Ovary (tissue), 9 donors: ENCODE data around the gene GCC2. TPM values are rescaled to one million over a fixed set of nuclear protein-coding genes. Genes with fewer than 3 reads are reported as not detected.
"Not testable (repeated sequence)": the region's sequence is repeated elsewhere in the genome, so short reads cannot be mapped to it uniquely, and the experiment has no call there.

Experiments
- DNase-seq, 5 donors: peaks; one replicate each; pipeline ENCODE4 v3.0.0-alpha.2; 2019 to 2020
- H3K27ac ChIP-seq, 2 donors: fragments of 200-600 bp; one replicate each; pipeline versions ENCODE4 v1.5.1 to v1.8.0; 2019 to 2022
- H3K27me3 ChIP-seq: fragments of 200-600 bp; one replicate; pipeline ENCODE4 v1.8.0; 2022
- H3K36me3 ChIP-seq: fragments of 200-600 bp; sonication (generic); one replicate; pipeline ENCODE4 v1.5.1; 2019
- H3K4me1 ChIP-seq: one replicate; pipeline ENCODE4 v1.8.1; 2013; ENCODE audit warnings: mild to moderate bottlenecking, moderate library complexity; ENCODE audit not compliant: insufficient read depth
- H3K4me3 ChIP-seq: fragments of 200-600 bp; sonication (generic); one replicate; pipeline ENCODE4 v1.5.1; 2017
- H3K9me3 ChIP-seq, 2 donors: fragments of 200-600 bp in 1 of 2; sonication (generic) in 1 of 2; one replicate each; pipeline versions ENCODE4 v1.5.1 to v1.8.1; 2013 to 2019; ENCODE audit warnings: mild to moderate bottlenecking in 1 of 2, moderate library complexity in 1 of 2
- EP300 ChIP-seq: sonication (generic); formaldehyde crosslinking; IDR thresholded peaks from one replicate; pipeline ENCODE4 v1.6.1; 2017; ENCODE audit warnings: antibody characterized with exemption
- POLR2A ChIP-seq: fragments of 450-650 bp; IDR thresholded peaks from one replicate; pipeline ENCODE4 v1.6.1; 2017; ENCODE audit warnings: antibody characterized with exemption, mild to moderate bottlenecking, moderate library complexity
- WGBS, 3 donors: extraction: QIAGEN DNeasy Blood & Tissue Kit in 1 of 3; methylation state at CpG; one replicate each; pipeline versions ENCODE4 v1.1.5 to v1.1.7; 2013 to 2017; 5-methylcytosine and 5-hydroxymethylcytosine counted together
- intact Hi-C, 4 donors: fragments of 100-400 bp; cut with DNase I; formaldehyde crosslinking; loops; one replicate each; pipeline versions ENCODE4 v1.11.0 to v1.15.1; 2022 to 2023
- polyA plus RNA-seq, 2 donors: library from polyadenylated mRNA; stranded (reverse); fragments of 200-250 nt in 1 of 2; fragments of 350-450 nt in 1 of 2; fragmentation: Illumina TruSeq in 1 of 2; extraction: RNeasy Lipid Tissue Mini Kit (QIAGEN cat#74804) in 1 of 2; gene quantifications; one replicate each; pipeline ENCODE4 v1.2.3, GENCODE V29; 2013 to 2014
- small RNA-seq: library from RNA; depleted of rRNA; stranded (forward); fragments of <200 nt; gene quantifications from one replicate; pipeline ENCODE3, GENCODE V24; 2016
- total RNA-seq, 7 donors: library from RNA; depleted of rRNA in 2 of 7; stranded (reverse); fragments of >200 nt in 2 of 7; fragmentation: NEBNext Ultra II Directional in 3 of 7; extraction: Animal tissue kit (Norgen Biotek cat#: 25700) in 3 of 7; gene quantifications; one replicate each; pipeline versions ENCODE4 v1.1.0 to v1.2.4, GENCODE V29; 2016 to 2023
- TF ChIP-seq, protein P1 (sequence below), 3 donors: fragments of 450-650 bp in 2 of 3; fragments of 200-600 bp in 1 of 3; IDR thresholded peaks; one replicate each; pipeline versions ENCODE4 v1.5.1 to v1.8.0; 2016 to 2022; ENCODE audit warnings: antibody characterized with exemption in 3 of 3, mild to moderate bottlenecking in 1 of 3
- donor health status: DM: no; HTN: no; CAD: no; lungs with moderate emphysema.
- donor health status: DM: no; HTN: no; CAD: no.
- donor health status: Bipolar disorder and iron deficiency.
- donor health status: DM: yes; HTN: yes; CAD: no.
- donor health status: DM: no; HTN: no; CAD: no.
- donor health status: DM: yes; HTN: yes; CAD: no.

The GCC2 gene
- total and polyA plus RNA-seq, 9 donors = 14.9 to 53.0 (median 42.1) TPM

GRCh38 chr2:108554528-108554927 is 105.5 kb downstream of the GCC2 start:
- no peak for DNase-seq
- Histone ChIP-seq H3K4me3 (no peak overlapping the region), H3K4me1 (peaks cover 10% of the 10 kb centered on the region), H3K27ac (no peak overlapping the region), H3K9me3 (no peaks in the 10 kb centered on the region), H3K36me3 (no peaks in the 10 kb centered on the region), H3K27me3 (no peaks in the 10 kb centered on the region)
- 89 to 92% (median 89%) methylated on average over 5 of the region's 5 CpGs for WGBS, 3 donors
- intact Hi-C loops = no loop called here
- TF ChIP-seq EP300 (no peak), POLR2A (no peak)
- TF ChIP-seq, protein P1, sequence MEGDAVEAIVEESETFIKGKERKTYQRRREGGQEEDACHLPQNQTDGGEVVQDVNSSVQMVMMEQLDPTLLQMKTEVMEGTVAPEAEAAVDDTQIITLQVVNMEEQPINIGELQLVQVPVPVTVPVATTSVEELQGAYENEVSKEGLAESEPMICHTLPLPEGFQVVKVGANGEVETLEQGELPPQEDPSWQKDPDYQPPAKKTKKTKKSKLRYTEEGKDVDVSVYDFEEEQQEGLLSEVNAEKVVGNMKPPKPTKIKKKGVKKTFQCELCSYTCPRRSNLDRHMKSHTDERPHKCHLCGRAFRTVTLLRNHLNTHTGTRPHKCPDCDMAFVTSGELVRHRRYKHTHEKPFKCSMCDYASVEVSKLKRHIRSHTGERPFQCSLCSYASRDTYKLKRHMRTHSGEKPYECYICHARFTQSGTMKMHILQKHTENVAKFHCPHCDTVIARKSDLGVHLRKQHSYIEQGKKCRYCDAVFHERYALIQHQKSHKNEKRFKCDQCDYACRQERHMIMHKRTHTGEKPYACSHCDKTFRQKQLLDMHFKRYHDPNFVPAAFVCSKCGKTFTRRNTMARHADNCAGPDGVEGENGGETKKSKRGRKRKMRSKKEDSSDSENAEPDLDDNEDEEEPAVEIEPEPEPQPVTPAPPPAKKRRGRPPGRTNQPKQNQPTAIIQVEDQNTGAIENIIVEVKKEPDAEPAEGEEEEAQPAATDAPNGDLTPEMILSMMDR (IDR thresholded peaks at IDR 0.05) = no peak

GRCh38 chr2:108555572-108555971 is 106.6 kb downstream of the GCC2 start:
- no peak for TF ChIP-seq EP300
- TF ChIP-seq POLR2A = no peak
- TF ChIP-seq, protein P1 (IDR thresholded peaks at IDR 0.05) = no peak
- intact Hi-C loops = no loop called here

GRCh38 chr2:108556581-108556980 is 107.6 kb downstream of the GCC2 start:
- intact Hi-C loops = not testable (repeated sequence)

More at GRCh38 chr2:108555572-108555971, 106.6 kb downstream of the GCC2 start:
- Histone ChIP-seq H3K27me3 (no peaks in the 10 kb centered on the region), H3K4me3 (no peak overlapping the region), H3K9me3 (no peaks in the 10 kb centered on the region), H3K4me1 (peaks cover 10% of the 10 kb centered on the region), H3K27ac (no peak overlapping the region), H3K36me3 (no peaks in the 10 kb centered on the region)
- 88 to 91% (median 89%) methylated on average over 2 of the region's 2 CpGs for WGBS, 3 donors
- no peak for DNase-seq

More at GRCh38 chr2:108556581-108556980, 107.6 kb downstream of the GCC2 start:
- H3K27me3 ChIP-seq, H3K9me3 ChIP-seq, H3K36me3 ChIP-seq, H3K4me3 ChIP-seq, DNase-seq, H3K27ac ChIP-seq: not testable (repeated sequence)
- WGBS, 3 donors = 72 to 91% (median 82%) methylated on average over 2 of the region's 2 CpGs
- peaks cover 13% of the 10 kb centered on the region for H3K4me1 ChIP-seq

Small RNAs within 50 kb of the gene (small RNA-seq; reads per million reads assigned to genes)
- not detected for gene SMIM12P1

Other genes with a start within 250 kb of the GCC2 start
- not detected for gene SULT1C3, start 209.2 kb upstream of the GCC2 start, total RNA-seq
- gene SULT1C3, start 209.2 kb upstream of the GCC2 start, polyA plus RNA-seq = not detected
- 1 to 10 TPM in 1 of 7 donors, under 1 TPM in 6; under 0.01 to 3.2 (median 0.40) TPM for gene SULT1C2, start 160.3 kb upstream of the GCC2 start, total RNA-seq
- 1 to 10 TPM in 1 of 2 donors, under 1 TPM in 1; 0.06 to 1.9 TPM for gene SULT1C2, start 160.3 kb upstream of the GCC2 start, polyA plus RNA-seq
- 10 to 100 TPM; 11.3 to 28.3 (median 14.5) TPM for gene SULT1C4, start 71.3 kb upstream of the GCC2 start, total RNA-seq
- gene SULT1C4, start 71.3 kb upstream of the GCC2 start, polyA plus RNA-seq = 10 to 100 TPM; 17.6 to 47.1 TPM
- 10 to 100 TPM; 36.2 to 91.1 (median 52.4) TPM for gene LIMS1, start 85.3 kb downstream of the GCC2 start, total RNA-seq
- 10 to 100 TPM; 38.8 to 39.8 TPM for gene LIMS1, start 85.3 kb downstream of the GCC2 start, polyA plus RNA-seq